Measurements from ENCODE around the gene ASIC3.

GRCh38 chr7:151069841-151070573, 21.7 kb downstream of the ASIC3 start:
- TF ChIP-seq EZH2 (IDR thresholded peaks at IDR 0.05; ENCODE audit: insufficient read depth, poor library complexity, severe bottlenecking) (no peak), EZH2phosphoT487 (IDR thresholded peaks at IDR 0.05; ENCODE audit: insufficient read depth, low read depth) (no peak)

Data from GM23248 (cell line).